MM.1S (cell line): ENCODE results near the gene EP400.

Experiments used
- DNase-seq: peaks from one replicate; pipeline ENCODE4 v3.0.0-alpha.2; 2015
- H2AFZ ChIP-seq: fragments of 300-600 bp; sonication (generic); 2 replicates; pipeline ENCODE4 v1.6.0; 2016; ENCODE audit warnings: antibody characterized with exemption, low read length
- H3F3A ChIP-seq: fragments of 300-600 bp; sonication (generic); 2 replicates; pipeline ENCODE4 v1.6.1; 2016; ENCODE audit warnings: mild to moderate bottlenecking, antibody characterized with exemption, low read length, moderate library complexity, mixed read lengths; ENCODE audit not compliant: insufficient read depth
- H3K27ac ChIP-seq: fragments of 300-600 bp; sonication (generic); 2 replicates; pipeline ENCODE4 v1.5.1; 2016; ENCODE audit warnings: mild to moderate bottlenecking, low read length
- H3K27me3 ChIP-seq: fragments of 300-600 bp; sonication (generic); replicated peaks from 2 replicates; pipeline ENCODE4 v1.6.0; 2016; ENCODE audit warnings: low read length; ENCODE audit not compliant: insufficient read depth
- H3K36me3 ChIP-seq: fragments of 300-600 bp; sonication (generic); replicated peaks from 2 replicates; pipeline ENCODE4 v1.6.1; 2016; ENCODE audit warnings: mild to moderate bottlenecking, low read length, mixed read lengths; ENCODE audit not compliant: insufficient read depth
- H3K4me1 ChIP-seq: fragments of 300-600 bp; sonication (generic); 2 replicates; pipeline ENCODE4 v1.6.1; 2016; ENCODE audit warnings: low read length, mixed read lengths
- H3K4me2 ChIP-seq: fragments of 300-600 bp; sonication (generic); 2 replicates; pipeline ENCODE4 v1.6.0; 2016; ENCODE audit warnings: low read depth, low read length
- H3K4me3 ChIP-seq: fragments of 300-600 bp; sonication (generic); 2 replicates; pipeline ENCODE4 v1.5.1; 2016; ENCODE audit warnings: low read length, mixed read lengths
- H3K79me2 ChIP-seq: fragments of 300-600 bp; sonication (generic); 2 replicates; pipeline ENCODE4 v1.6.1; 2016; ENCODE audit warnings: mixed run types, low read length, mixed read lengths
- H3K9ac ChIP-seq: fragments of 300-600 bp; sonication (generic); 2 replicates; pipeline ENCODE4 v1.6.1; 2016; ENCODE audit warnings: low read length, mixed read lengths
- H3K9me2 ChIP-seq: fragments of 300-600 bp; sonication (generic); replicated peaks from 2 replicates; pipeline ENCODE4 v1.6.1; 2016; ENCODE audit warnings: mild to moderate bottlenecking, low read length, mixed read lengths; ENCODE audit not compliant: insufficient read depth
- H3K9me3 ChIP-seq: fragments of 300-600 bp; sonication (generic); replicated peaks from 2 replicates; pipeline ENCODE4 v1.6.1; 2016; ENCODE audit warnings: mild to moderate bottlenecking, low read length, mixed read lengths; ENCODE audit not compliant: insufficient read depth
- H4K20me1 ChIP-seq: fragments of 300-600 bp; sonication (generic); 2 replicates; pipeline ENCODE4 v1.6.1; 2016; ENCODE audit warnings: mild to moderate bottlenecking, low read length, moderate library complexity, mixed read lengths; ENCODE audit not compliant: insufficient read depth
- EZH2 ChIP-seq: fragments of 300-600 bp; sonication (generic); optimal IDR thresholded peaks from 2 replicates; pipeline ENCODE3; 2017; ENCODE audit warnings: low read depth, mild to moderate bottlenecking, antibody characterized with exemption, low read length, mixed read lengths
- EZH2phosphoT487 ChIP-seq: fragments of 300-600 bp; sonication (generic); IDR thresholded peaks from 2 replicates; pipeline ENCODE4 v1.6.1; 2018; ENCODE audit warnings: antibody characterized with exemption, low read length
- TF ChIP-seq, protein P1 (sequence below): fragments of 300-600 bp; sonication (generic); IDR thresholded peaks from 2 replicates; pipeline ENCODE4 v1.5.1; 2016; ENCODE audit warnings: antibody characterized with exemption, low read length, mixed read lengths

EP400 gene

GRCh38 chr12:131912518-131913274 lies 37.0 kb upstream of the EP400 start:
- Histone ChIP-seq H3K27me3 (no peaks in the 10 kb centered on the region), H3K9me3 (no peaks in the 10 kb centered on the region), H3K27ac (no peak overlapping the region), H3K9ac (no peak overlapping the region), H3F3A (no peaks in the 10 kb centered on the region), H2AFZ (no peak overlapping the region), H4K20me1 (no peaks in the 10 kb centered on the region), H3K79me2 (no peaks in the 10 kb centered on the region), H3K4me2 (no peak overlapping the region), H3K36me3 (no peaks in the 10 kb centered on the region), H3K4me1 (no peaks in the 10 kb centered on the region), H3K4me3 (no peak overlapping the region), H3K9me2 (no peaks in the 10 kb centered on the region)
- DNase-seq = no peak
- TF ChIP-seq EZH2 (no peak), EZH2phosphoT487 (no peak)
- TF ChIP-seq, protein P1, sequence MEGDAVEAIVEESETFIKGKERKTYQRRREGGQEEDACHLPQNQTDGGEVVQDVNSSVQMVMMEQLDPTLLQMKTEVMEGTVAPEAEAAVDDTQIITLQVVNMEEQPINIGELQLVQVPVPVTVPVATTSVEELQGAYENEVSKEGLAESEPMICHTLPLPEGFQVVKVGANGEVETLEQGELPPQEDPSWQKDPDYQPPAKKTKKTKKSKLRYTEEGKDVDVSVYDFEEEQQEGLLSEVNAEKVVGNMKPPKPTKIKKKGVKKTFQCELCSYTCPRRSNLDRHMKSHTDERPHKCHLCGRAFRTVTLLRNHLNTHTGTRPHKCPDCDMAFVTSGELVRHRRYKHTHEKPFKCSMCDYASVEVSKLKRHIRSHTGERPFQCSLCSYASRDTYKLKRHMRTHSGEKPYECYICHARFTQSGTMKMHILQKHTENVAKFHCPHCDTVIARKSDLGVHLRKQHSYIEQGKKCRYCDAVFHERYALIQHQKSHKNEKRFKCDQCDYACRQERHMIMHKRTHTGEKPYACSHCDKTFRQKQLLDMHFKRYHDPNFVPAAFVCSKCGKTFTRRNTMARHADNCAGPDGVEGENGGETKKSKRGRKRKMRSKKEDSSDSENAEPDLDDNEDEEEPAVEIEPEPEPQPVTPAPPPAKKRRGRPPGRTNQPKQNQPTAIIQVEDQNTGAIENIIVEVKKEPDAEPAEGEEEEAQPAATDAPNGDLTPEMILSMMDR = no peak

- H3K9me3 ChIP-seq = no peaks in the 10 kb centered on the region
- no peaks in the 10 kb centered on the region for H3K27me3 ChIP-seq
- H3K9me2 ChIP-seq = no peaks in the 10 kb centered on the region
- no peak for TF ChIP-seq EZH2
- TF ChIP-seq EZH2phosphoT487 = no peak
- TF ChIP-seq, protein P1 = no peak
- no peaks in the 10 kb centered on the region for H3K4me1 ChIP-seq
- H3K4me3 ChIP-seq = no peak overlapping the region
- H3K9ac ChIP-seq = no peak overlapping the region
- H2AFZ ChIP-seq = no peak overlapping the region
- no peaks in the 10 kb centered on the region for H3F3A ChIP-seq
- H3K4me2 ChIP-seq = no peak overlapping the region
- H4K20me1 ChIP-seq = no peaks in the 10 kb centered on the region
- DNase-seq = no peak
- no peak overlapping the region for H3K27ac ChIP-seq
- H3K36me3 ChIP-seq = no peaks in the 10 kb centered on the region
- no peaks in the 10 kb centered on the region for H3K79me2 ChIP-seq
Observed at GRCh38 chr12:131913666-131914065, 36.1 kb upstream of the EP400 start.

DNA sequence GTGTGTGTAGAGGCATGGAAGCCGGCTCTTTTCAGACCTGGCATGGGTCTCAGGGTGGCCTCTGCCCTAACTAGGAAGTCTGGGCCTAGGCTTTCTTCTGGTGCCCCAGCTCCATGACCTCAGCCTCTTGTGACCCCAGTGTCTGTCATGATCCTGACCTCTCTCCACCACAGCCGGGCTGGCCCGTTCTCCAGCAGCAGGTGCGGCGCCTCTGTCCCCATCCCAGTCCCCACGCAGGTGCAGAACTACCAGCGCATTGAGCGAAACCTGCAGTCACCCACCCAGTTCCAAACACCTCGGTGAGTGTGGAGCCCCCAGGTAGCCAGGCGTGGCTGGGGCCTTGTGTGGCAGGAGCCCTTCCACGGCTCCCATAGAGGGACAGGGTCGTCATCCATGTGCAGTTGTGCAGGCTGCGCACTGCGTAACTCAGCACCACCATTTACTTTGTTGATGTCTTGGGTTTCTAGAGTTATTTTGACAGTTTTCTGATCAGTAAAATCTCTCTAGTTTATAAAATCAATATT lies 35.5 kb upstream of the EP400 start:
- TF ChIP-seq, protein P1 = no peak
- TF ChIP-seq EZH2 (no peak), EZH2phosphoT487 (no peak)
- Histone ChIP-seq H3K27me3 (no peaks in the 10 kb centered on the region), H3K9ac (no peak overlapping the region), H3K27ac (no peak overlapping the region), H2AFZ (no peak overlapping the region), H4K20me1 (no peaks in the 10 kb centered on the region), H3K9me2 (no peaks in the 10 kb centered on the region), H3K4me1 (no peaks in the 10 kb centered on the region), H3K79me2 (no peaks in the 10 kb centered on the region), H3F3A (no peaks in the 10 kb centered on the region), H3K4me2 (no peak overlapping the region), H3K36me3 (no peaks in the 10 kb centered on the region), H3K9me3 (no peaks in the 10 kb centered on the region), H3K4me3 (no peak overlapping the region)
- DNase-seq = no peak
